B cell (primary cell): ENCODE measurements around the gene DACH1. TPM values are rescaled to one million over a fixed set of nuclear protein-coding genes. Genes with fewer than 3 reads are reported as not detected.
"Not testable (repeated sequence)": the region's sequence is repeated elsewhere in the genome, so short reads cannot be mapped to it uniquely, and the experiment has no call there.

Experiments used
- ATAC-seq: fragments of 200-7000 bp; cut with Tn5 transposase; one replicate; pipeline ENCODE4 v1.10.0; 2021; ENCODE audit warnings: low read depth, mild to moderate bottlenecking, moderate number of reproducible peaks, moderate library complexity
- CTCF ChIA-PET: fragments of 350-600 bp; sonication (Branson Sonifier 250); formaldehyde crosslinking; loops from one replicate; lab custom pipeline; 2021; ENCODE audit warnings: antibody characterized with exemption, inconsistent platforms; lab: Charles Lee
- POLR2A ChIA-PET: fragments of 350-600 bp; sonication (Branson Sonifier 250); formaldehyde crosslinking; loops from one replicate; lab custom pipeline; 2021; ENCODE audit warnings: antibody characterized with exemption; lab: Charles Lee
- DNase-seq: peaks from one replicate; pipeline ENCODE4 v3.0.0; 2013
- H2AFZ ChIP-seq: 2 replicates; pipeline ENCODE4 v1.6.1; 2012; ENCODE audit warnings: mild to moderate bottlenecking, low read depth, low read length; ENCODE audit not compliant: insufficient read depth, poor library complexity, severe bottlenecking
- H3K27ac ChIP-seq, 2 donors: 1 replicate in 1 of 2; 2 replicates in 1 of 2; pipeline ENCODE4 v1.5.1; 2012 to 2013; ENCODE audit warnings: low read length in 2 of 2, mild to moderate bottlenecking in 2 of 2, moderate library complexity in 1 of 2
- H3K27me3 ChIP-seq, 4 experiments: fragments of 200-600 bp in 1 of 4; sonication (generic) in 1 of 4; replicated peaks in 1 of 4; 1 replicate in 2 of 4; 2 replicates in 2 of 4; pipeline versions ENCODE4 v1.6.1 to v1.7.0; 2013 to 2016; ENCODE audit warnings: low read length in 3 of 4, mild to moderate bottlenecking in 2 of 4, mixed read lengths in 1 of 4, moderate library complexity in 1 of 4; ENCODE audit not compliant: insufficient read depth in 4 of 4, control insufficient read depth in 3 of 4; ENCODE audit errors: control extremely low read depth in 1 of 4
- H3K36me3 ChIP-seq, 2 experiments: replicated peaks in 1 of 2; 1 replicate in 1 of 2; 2 replicates in 1 of 2; pipeline versions ENCODE4 v1.6.1 to v1.7.1; 2013; ENCODE audit warnings: low read length in 1 of 2; ENCODE audit not compliant: insufficient read depth in 2 of 2, control insufficient read depth in 1 of 2; ENCODE audit errors: control extremely low read depth in 1 of 2, extremely low read depth in 1 of 2
- H3K4me1 ChIP-seq, 2 donors: fragments of 200-600 bp in 1 of 2; sonication (generic) in 1 of 2; 1 replicate in 1 of 2; 2 replicates in 1 of 2; pipeline versions ENCODE4 v1.5.1 to v1.6.1; 2013 to 2017; ENCODE audit warnings: low read length in 2 of 2; ENCODE audit not compliant: control insufficient read depth in 2 of 2, insufficient read depth in 2 of 2
- H3K4me2 ChIP-seq: replicated peaks from 2 replicates; pipeline ENCODE3; 2012; ENCODE audit warnings: mild to moderate bottlenecking, low read depth, low read length; ENCODE audit not compliant: poor library complexity, severe bottlenecking
- H3K4me3 ChIP-seq, 5 experiments: fragments of 200-600 bp in 1 of 5; sonication (generic) in 1 of 5; 1 replicate in 3 of 5; 2 replicates in 2 of 5; pipeline versions ENCODE4 v1.5.1 to v1.7.0; 2011 to 2016; ENCODE audit warnings: low read length in 4 of 5, mild to moderate bottlenecking in 4 of 5, low read depth in 2 of 5, control low read depth in 1 of 5, moderate library complexity in 1 of 5; ENCODE audit not compliant: insufficient read depth in 1 of 5; ENCODE audit errors: control extremely low read depth in 1 of 5, extremely low read depth in 1 of 5
- H3K79me2 ChIP-seq: fragments of 200-600 bp; sonication (generic); one replicate; pipeline ENCODE4 v1.6.0; 2016; ENCODE audit warnings: low read length; ENCODE audit not compliant: control insufficient read depth, insufficient read depth
- H3K9ac ChIP-seq: fragments of 200-600 bp; sonication (generic); 2 replicates; pipeline ENCODE4 v1.6.1; 2017; ENCODE audit warnings: mild to moderate bottlenecking, low read length, moderate library complexity
- H3K9me3 ChIP-seq, 3 donors: one replicate each; pipeline versions ENCODE4 v1.6.1 to v1.7.1; 2013; ENCODE audit warnings: low read length in 2 of 3; ENCODE audit not compliant: control insufficient read depth in 2 of 3, insufficient read depth in 1 of 3; ENCODE audit errors: control extremely low read depth in 1 of 3
- H4K20me1 ChIP-seq: 2 replicates; pipeline ENCODE4 v1.6.0; 2012; ENCODE audit warnings: mild to moderate bottlenecking, low read length; ENCODE audit not compliant: insufficient read depth, control insufficient read depth, poor library complexity, severe bottlenecking
- H3K27ac Mint-ChIP-seq: one replicate; pipeline ENCODE4 v1.8.0; 2021; ENCODE audit warnings: mixed read lengths
- H3K27me3 Mint-ChIP-seq: one replicate; pipeline ENCODE4 v1.8.0; 2021; ENCODE audit warnings: mixed read lengths
- H3K4me1 Mint-ChIP-seq: one replicate; pipeline ENCODE4 v1.8.0; 2021; ENCODE audit warnings: mixed read lengths
- H3K4me3 Mint-ChIP-seq: one replicate; pipeline ENCODE4 v1.8.0; 2021; ENCODE audit warnings: mixed read lengths
- H3K9me3 Mint-ChIP-seq: one replicate; pipeline ENCODE4 v1.8.0; 2022; ENCODE audit warnings: mixed read lengths; ENCODE audit not compliant: insufficient read depth
- CTCF ChIP-seq: fragments of 200-600 bp; IDR thresholded peaks from one replicate; pipeline ENCODE4 v1.8.0; 2022; ENCODE audit warnings: antibody characterized with exemption, mild to moderate bottlenecking
- EZH2 ChIP-seq: IDR thresholded peaks from 2 replicates; pipeline ENCODE4 v1.6.1; 2012; ENCODE audit warnings: borderline replicate concordance, low read depth, mild to moderate bottlenecking, moderate library complexity, low read length; ENCODE audit not compliant: insufficient read depth, poor library complexity, severe bottlenecking
- WGBS: methylation state at CpG from one replicate; pipeline ENCODE4 v1.1.5; 2013; ENCODE audit warnings: missing lambda C conversion rate; ENCODE audit not compliant: insufficient coverage; 5-methylcytosine and 5-hydroxymethylcytosine counted together
- intact Hi-C: fragments of 100-400 bp; cut with micrococcal nuclease; formaldehyde crosslinking; loops from one replicate; pipeline ENCODE4 v1.10.0; 2022
- polyA plus RNA-seq: library from polyadenylated mRNA; depleted of rRNA; stranded (reverse); fragments of >200 nt; gene quantifications from 2 replicates; pipeline ENCODE4 v1.2.3, GENCODE V29; 2012
- total RNA-seq, 2 donors: library from RNA; stranded (reverse); fragments of 120-200 nt in 1 of 2; gene quantifications; 1 replicate in 1 of 2; 2 replicates in 1 of 2; pipeline versions ENCODE4 v1.2.3 to v1.2.4, GENCODE V29; 2013 to 2022

The DACH1 gene
- total and polyA plus RNA-seq, 2 donors (not counting 1 experiment from before 2014, with no cell fraction given) = not detected

GRCh38 chr13:71785361-71785760, 81.6 kb downstream of the DACH1 start:
- CTCF ChIA-PET = no interaction called here
- POLR2A ChIA-PET = no interaction called here
- intact Hi-C loops = no loop called here

GRCh38 chr13:71780546-71780945, 86.5 kb downstream of the DACH1 start:
- Histone ChIP-seq H3K36me3 (no peaks in the 10 kb centered on the region), H3K4me3 (no peak overlapping the region), H3K9ac (no peak overlapping the region), H3K27ac (no peak overlapping the region), H3K27me3 (no peaks in the 10 kb centered on the region), H3K4me2 (no peak overlapping the region), H3K79me2 (no peaks in the 10 kb centered on the region), H3K4me1 (no peaks in the 10 kb centered on the region), H4K20me1 (no peaks in the 10 kb centered on the region), H3K9me3 (no peaks in the 10 kb centered on the region), H2AFZ (no peak overlapping the region)
- TF ChIP-seq EZH2 (no peak), CTCF (no peak)
- no peak for ATAC-seq
- no peak overlapping the region for H3K27ac Mint-ChIP-seq
- no peak for DNase-seq
- H3K4me1 Mint-ChIP-seq = no peaks in the 10 kb centered on the region
- no peak overlapping the region for H3K4me3 Mint-ChIP-seq
- POLR2A ChIA-PET = no interaction called here
- intact Hi-C loops = no loop called here
- H3K9me3 Mint-ChIP-seq = no peaks in the 10 kb centered on the region
- CTCF ChIA-PET = no interaction called here
- no peaks in the 10 kb centered on the region for H3K27me3 Mint-ChIP-seq
- WGBS = no CpG with 5 or more reads among the region's 5 CpGs

More at GRCh38 chr13:71785361-71785760, 81.6 kb downstream of the DACH1 start:
- Histone ChIP-seq H3K4me3 (no peak overlapping the region), H2AFZ (no peak overlapping the region), H4K20me1 (no peaks in the 10 kb centered on the region), H3K27me3 (no peaks in the 10 kb centered on the region), H3K9me3 (no peaks in the 10 kb centered on the region), H3K27ac (no peak overlapping the region), H3K79me2 (no peaks in the 10 kb centered on the region), H3K4me2 (no peak overlapping the region), H3K4me1 (no peaks in the 10 kb centered on the region), H3K36me3 (no peaks in the 10 kb centered on the region), H3K9ac (no peak overlapping the region)
- H3K4me3 Mint-ChIP-seq = no peak overlapping the region
- ATAC-seq (no peak), DNase-seq (no peak)
- WGBS = no CpG with 5 or more reads among the region's 2 CpGs
- no peaks in the 10 kb centered on the region for H3K27me3 Mint-ChIP-seq
- no peak overlapping the region for H3K27ac Mint-ChIP-seq
- H3K9me3 Mint-ChIP-seq = no peaks in the 10 kb centered on the region
- TF ChIP-seq EZH2 (no peak), CTCF (no peak)
- H3K4me1 Mint-ChIP-seq = no peaks in the 10 kb centered on the region

- H3K9me3 ChIP-seq, H3K27me3 Mint-ChIP-seq, H3K4me1 Mint-ChIP-seq, H2AFZ ChIP-seq, DNase-seq, H3K4me2 ChIP-seq, H3K9me3 Mint-ChIP-seq, H3K36me3 ChIP-seq, H3K27me3 ChIP-seq, H3K4me1 ChIP-seq, H3K27ac Mint-ChIP-seq, intact Hi-C loops, POLR2A ChIA-PET, H3K4me3 Mint-ChIP-seq, H3K27ac ChIP-seq, ATAC-seq, H4K20me1 ChIP-seq, H3K4me3 ChIP-seq, CTCF ChIA-PET, H3K79me2 ChIP-seq, H3K9ac ChIP-seq: not testable (repeated sequence)
- no CpG with 5 or more reads among the region's 11 CpGs for WGBS
Observed at GRCh38 chr13:71778998-71779397, 88.0 kb downstream of the DACH1 start.
